Prostate gland (tissue), 2 donors: ENCODE results near the gene CFAP157.

Experiments used
- POLR2A ChIP-seq: fragments of 450-650 bp; IDR thresholded peaks from one replicate; pipeline ENCODE4 v1.6.1; 2016; ENCODE audit warnings: antibody characterized with exemption, mild to moderate bottlenecking
- POLR2AphosphoS5 ChIP-seq: sonication (generic); formaldehyde crosslinking; IDR thresholded peaks from one replicate; pipeline ENCODE4 v1.6.1; 2017; ENCODE audit warnings: antibody characterized with exemption
- TF ChIP-seq, protein P1 (sequence below), 4 experiments: fragments of 200-600 bp in 2 of 4; fragments of 450-650 bp in 2 of 4; sonication (generic) in 2 of 4; IDR thresholded peaks; 1 replicate in 3 of 4; 2 replicates in 1 of 4; pipeline ENCODE4 v1.5.1; 2016 to 2019; ENCODE audit warnings: antibody characterized with exemption in 4 of 4, mild to moderate bottlenecking in 2 of 4, moderate library complexity in 2 of 4

DNA sequence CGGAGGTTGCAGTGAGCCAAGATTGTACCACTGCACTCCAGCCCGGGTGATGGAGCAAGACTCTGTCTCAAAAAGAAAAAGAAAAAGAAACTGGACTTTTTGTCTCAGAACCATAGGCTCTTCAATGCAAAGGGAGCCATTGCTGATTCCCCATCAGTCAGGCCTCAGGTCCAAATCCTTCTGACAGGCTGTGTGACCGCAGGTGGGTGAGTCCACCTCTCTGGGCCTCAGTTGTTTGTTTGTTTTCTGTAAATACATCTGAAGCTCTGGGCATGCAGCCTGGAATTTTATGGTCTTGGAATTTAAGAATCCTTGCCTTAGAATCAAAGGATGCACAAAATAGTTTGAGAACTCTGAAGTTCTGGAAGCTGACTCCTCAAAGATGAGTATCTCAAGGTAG lies 49.4 kb downstream of the CFAP157 start:
- TF ChIP-seq POLR2A, result no peak
- TF ChIP-seq, protein P1, sequence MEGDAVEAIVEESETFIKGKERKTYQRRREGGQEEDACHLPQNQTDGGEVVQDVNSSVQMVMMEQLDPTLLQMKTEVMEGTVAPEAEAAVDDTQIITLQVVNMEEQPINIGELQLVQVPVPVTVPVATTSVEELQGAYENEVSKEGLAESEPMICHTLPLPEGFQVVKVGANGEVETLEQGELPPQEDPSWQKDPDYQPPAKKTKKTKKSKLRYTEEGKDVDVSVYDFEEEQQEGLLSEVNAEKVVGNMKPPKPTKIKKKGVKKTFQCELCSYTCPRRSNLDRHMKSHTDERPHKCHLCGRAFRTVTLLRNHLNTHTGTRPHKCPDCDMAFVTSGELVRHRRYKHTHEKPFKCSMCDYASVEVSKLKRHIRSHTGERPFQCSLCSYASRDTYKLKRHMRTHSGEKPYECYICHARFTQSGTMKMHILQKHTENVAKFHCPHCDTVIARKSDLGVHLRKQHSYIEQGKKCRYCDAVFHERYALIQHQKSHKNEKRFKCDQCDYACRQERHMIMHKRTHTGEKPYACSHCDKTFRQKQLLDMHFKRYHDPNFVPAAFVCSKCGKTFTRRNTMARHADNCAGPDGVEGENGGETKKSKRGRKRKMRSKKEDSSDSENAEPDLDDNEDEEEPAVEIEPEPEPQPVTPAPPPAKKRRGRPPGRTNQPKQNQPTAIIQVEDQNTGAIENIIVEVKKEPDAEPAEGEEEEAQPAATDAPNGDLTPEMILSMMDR (IDR thresholded peaks at IDR 0.05), result no peak
- TF ChIP-seq POLR2AphosphoS5, result no peak
